ENCODE data around the gene P4HA3. TPM values are rescaled to one million over a fixed set of nuclear protein-coding genes. Genes with fewer than 3 reads are reported as not detected.

Gene P4HA3
- total RNA-seq, 1 donor from 2014 or later: 1.7 TPM

DNA sequence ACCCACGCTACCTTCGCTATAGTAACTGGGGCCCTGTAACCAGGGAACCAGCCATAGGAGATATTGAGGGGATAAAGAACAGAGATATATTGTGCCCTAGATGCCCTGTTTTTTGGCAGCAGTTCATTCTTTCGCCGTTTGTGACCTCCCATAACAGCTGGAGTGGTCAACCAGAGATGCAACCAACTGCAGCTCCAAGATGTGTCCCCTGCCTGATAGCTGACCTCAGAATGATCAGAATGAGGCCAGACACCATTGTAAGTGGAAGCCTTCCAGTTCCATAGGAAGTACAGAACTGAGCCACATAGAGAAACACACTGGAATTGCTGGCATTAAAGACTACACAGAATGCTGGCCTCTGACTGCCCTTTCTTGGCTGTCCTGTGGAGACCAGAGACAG, 39.2 kb downstream of the P4HA3 start:
- Histone ChIP-seq H3K9me3 (no peaks in the 10 kb centered on the region), H3K36me3 (no peaks in the 10 kb centered on the region), H3K27ac (no peak overlapping the region), H3K27me3 (no peaks in the 10 kb centered on the region), H3K4me1 (no peaks in the 10 kb centered on the region), H3K4me3 (no peak overlapping the region)
- TF ChIP-seq, protein P1, sequence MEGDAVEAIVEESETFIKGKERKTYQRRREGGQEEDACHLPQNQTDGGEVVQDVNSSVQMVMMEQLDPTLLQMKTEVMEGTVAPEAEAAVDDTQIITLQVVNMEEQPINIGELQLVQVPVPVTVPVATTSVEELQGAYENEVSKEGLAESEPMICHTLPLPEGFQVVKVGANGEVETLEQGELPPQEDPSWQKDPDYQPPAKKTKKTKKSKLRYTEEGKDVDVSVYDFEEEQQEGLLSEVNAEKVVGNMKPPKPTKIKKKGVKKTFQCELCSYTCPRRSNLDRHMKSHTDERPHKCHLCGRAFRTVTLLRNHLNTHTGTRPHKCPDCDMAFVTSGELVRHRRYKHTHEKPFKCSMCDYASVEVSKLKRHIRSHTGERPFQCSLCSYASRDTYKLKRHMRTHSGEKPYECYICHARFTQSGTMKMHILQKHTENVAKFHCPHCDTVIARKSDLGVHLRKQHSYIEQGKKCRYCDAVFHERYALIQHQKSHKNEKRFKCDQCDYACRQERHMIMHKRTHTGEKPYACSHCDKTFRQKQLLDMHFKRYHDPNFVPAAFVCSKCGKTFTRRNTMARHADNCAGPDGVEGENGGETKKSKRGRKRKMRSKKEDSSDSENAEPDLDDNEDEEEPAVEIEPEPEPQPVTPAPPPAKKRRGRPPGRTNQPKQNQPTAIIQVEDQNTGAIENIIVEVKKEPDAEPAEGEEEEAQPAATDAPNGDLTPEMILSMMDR (IDR thresholded peaks at IDR 0.05): no peak
- no peak for TF ChIP-seq POLR2A (IDR thresholded peaks at IDR 0.05)
- no peak for TF ChIP-seq POLR2AphosphoS5 (IDR thresholded peaks at IDR 0.05; ENCODE audit: insufficient read depth in 1 of 2, low read depth in 1 of 2)
- intact Hi-C loops (cut with DNase I): no loop called here
- DNase-seq (ENCODE audit: extremely low spot score in 2 of 2): no peak

GRCh38 chr11:74269161-74269811, 42.2 kb downstream of the P4HA3 start:
- Histone ChIP-seq H3K4me3 (no peak overlapping the region), H3K9me3 (no peaks in the 10 kb centered on the region), H3K27ac (no peak overlapping the region), H3K36me3 (no peaks in the 10 kb centered on the region), H3K27me3 (no peaks in the 10 kb centered on the region), H3K4me1 (no peaks in the 10 kb centered on the region)
- DNase-seq (ENCODE audit: extremely low spot score in 2 of 2): peak in 1 of 2 donors; percentile 54
- TF ChIP-seq POLR2AphosphoS5 (IDR thresholded peaks at IDR 0.05; ENCODE audit: insufficient read depth in 1 of 2, low read depth in 1 of 2) (no peak), POLR2A (IDR thresholded peaks at IDR 0.05) (no peak)
- TF ChIP-seq, protein P1 (IDR thresholded peaks at IDR 0.05): no peak
- intact Hi-C loops (cut with DNase I): no loop called here

GRCh38 chr11:74268456-74268855, 43.0 kb downstream of the P4HA3 start:
- no peaks in the 10 kb centered on the region for H3K9me3 ChIP-seq
- no peaks in the 10 kb centered on the region for H3K4me1 ChIP-seq
- TF ChIP-seq POLR2AphosphoS5 (IDR thresholded peaks at IDR 0.05; ENCODE audit: insufficient read depth in 1 of 2, low read depth in 1 of 2): no peak
- no peak for TF ChIP-seq POLR2A (IDR thresholded peaks at IDR 0.05)
- TF ChIP-seq, protein P1 (IDR thresholded peaks at IDR 0.05): no peak
- H3K27me3 ChIP-seq: no peaks in the 10 kb centered on the region
- no peaks in the 10 kb centered on the region for H3K36me3 ChIP-seq
- H3K27ac ChIP-seq: no peak overlapping the region
- no peak for DNase-seq (ENCODE audit: extremely low spot score in 2 of 2)
- intact Hi-C loops (cut with DNase I): no loop called here
- H3K4me3 ChIP-seq: no peak overlapping the region

DNA sequence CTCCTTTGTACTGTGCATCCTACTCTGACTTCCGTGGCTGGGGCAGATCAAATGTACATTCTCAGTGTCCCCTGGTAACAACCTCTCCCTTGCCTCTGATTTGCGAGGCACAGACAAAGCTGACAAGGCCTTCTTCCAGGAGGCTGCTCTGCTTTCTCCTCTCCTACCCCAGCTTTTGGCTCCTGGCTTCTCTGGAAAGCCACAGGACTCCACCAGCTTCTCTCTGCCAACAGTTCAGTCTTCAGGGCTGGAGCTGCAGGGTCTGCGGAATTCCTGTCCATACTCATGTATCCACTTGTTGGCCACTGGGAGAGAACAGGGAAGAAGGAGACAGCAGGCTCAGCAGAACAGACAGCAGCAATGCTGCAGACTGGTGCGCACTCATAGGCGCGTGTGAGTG, 44.4 kb downstream of the P4HA3 start:
- TF ChIP-seq, protein P1 (IDR thresholded peaks at IDR 0.05): no peak
- TF ChIP-seq POLR2AphosphoS5 (IDR thresholded peaks at IDR 0.05; ENCODE audit: insufficient read depth in 1 of 2, low read depth in 1 of 2): no peak
- TF ChIP-seq POLR2A (IDR thresholded peaks at IDR 0.05): no peak
- no peaks in the 10 kb centered on the region for H3K4me1 ChIP-seq
- H3K4me3 ChIP-seq: no peak overlapping the region
- H3K27me3 ChIP-seq: no peaks in the 10 kb centered on the region
- no peaks in the 10 kb centered on the region for H3K9me3 ChIP-seq
- DNase-seq (ENCODE audit: extremely low spot score in 2 of 2): peak in 1 of 2 donors; percentile 52
- intact Hi-C loops (cut with DNase I): no loop called here
- H3K36me3 ChIP-seq: no peaks in the 10 kb centered on the region
- H3K27ac ChIP-seq: no peak overlapping the region

GRCh38 chr11:74265256-74265655, 46.2 kb downstream of the P4HA3 start:
- H3K4me1 ChIP-seq: no peaks in the 10 kb centered on the region
- no peak for TF ChIP-seq POLR2A (IDR thresholded peaks at IDR 0.05)
- TF ChIP-seq, protein P1 (IDR thresholded peaks at IDR 0.05): no peak
- no peak overlapping the region for H3K4me3 ChIP-seq
- H3K27ac ChIP-seq: no peak overlapping the region
- no peaks in the 10 kb centered on the region for H3K9me3 ChIP-seq
- no peaks in the 10 kb centered on the region for H3K36me3 ChIP-seq
- no peaks in the 10 kb centered on the region for H3K27me3 ChIP-seq
- intact Hi-C loops (cut with DNase I): no loop called here
- peak in 1 of 2 donors; percentile 77 for DNase-seq (ENCODE audit: extremely low spot score in 2 of 2)
